CD4-positive, alpha-beta T cell treated with Interleukin-1 beta for 1 hour (primary cell): Measurements from ENCODE around the gene YBEY.

Experiments used
- DNase-seq, 2 donors: peaks; one replicate each; pipeline ENCODE4 v3.0.0-alpha.2; 2020 to 2022

YBEY gene

GRCh38 chr21:46334351-46335140 is 48.4 kb downstream of the YBEY start:
- DNase-seq, result no peak

- DNase-seq, result no peak
Measured at GRCh38 chr21:46336603-46337002, 50.5 kb downstream of the YBEY start.

- no peak for DNase-seq
Measured at GRCh38 chr21:46340998-46341397, 54.9 kb downstream of the YBEY start.

DNA sequence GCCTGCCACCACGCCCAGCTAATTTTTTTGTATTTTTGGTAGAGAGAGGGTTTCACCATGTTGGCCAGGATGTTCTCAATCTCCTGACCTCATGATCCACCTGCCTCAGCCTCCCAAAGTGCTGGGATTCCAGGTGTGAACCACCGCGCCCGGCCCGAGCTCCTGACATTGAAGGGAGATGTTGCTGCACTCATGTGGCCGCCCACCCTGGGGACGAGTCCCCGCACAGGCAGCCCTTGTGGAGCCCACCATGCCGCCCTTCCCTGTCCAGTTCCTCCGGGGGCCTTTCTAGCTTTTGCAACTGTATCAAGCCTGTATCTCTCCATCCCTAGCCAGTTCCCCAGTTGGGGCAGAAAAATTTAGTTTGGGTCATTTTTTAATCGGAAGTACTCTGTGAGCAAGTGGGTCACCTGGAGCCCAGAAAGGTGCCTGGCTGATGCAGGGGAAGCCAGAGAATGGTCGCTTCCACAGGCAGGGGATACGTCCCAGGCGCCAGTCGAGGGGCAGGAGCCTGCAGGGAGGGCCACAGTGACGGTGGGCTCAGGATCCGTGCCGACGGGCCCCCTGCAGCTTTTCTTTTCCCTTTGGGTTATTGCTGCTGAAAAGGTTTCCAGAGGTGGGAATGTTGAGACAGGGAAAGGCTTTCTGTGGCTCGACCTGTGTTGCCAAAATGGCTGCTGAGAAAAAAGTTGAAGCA is 58.2 kb downstream of the YBEY start:
- no peak for DNase-seq

- DNase-seq, result no peak
Measured at GRCh38 chr21:46345861-46346260, 59.7 kb downstream of the YBEY start.

- DNase-seq, result no peak
Measured at GRCh38 chr21:46346296-46347202, 60.4 kb downstream of the YBEY start.

GRCh38 chr21:46347203-46347550 is 61.0 kb downstream of the YBEY start:
- DNase-seq, result no peak
